Stimulated activated CD8-positive, alpha-beta memory T cell treated with anti-CD3 and anti-CD28 coated beads, Interleukin-12 subunit alpha, Interleukin-12 subunit beta, amount 100 ng/mL, for 1 hour (primary cell): ENCODE measurements around the gene SNED1.
"Not testable (repeated sequence)": the region's sequence is repeated elsewhere in the genome, so short reads cannot be mapped to it uniquely, and the experiment has no call there.

Source experiments
- DNase-seq: peaks from one replicate; pipeline ENCODE4 v3.0.0-alpha.2; 2020; ENCODE audit warnings: low read depth

Gene SNED1

GRCh38 chr2:241088376-241088775 lies 90.0 kb downstream of the SNED1 start:
- DNase-seq: no peak

GRCh38 chr2:241088791-241089732 lies 90.6 kb downstream of the SNED1 start:
- no peak for DNase-seq

GRCh38 chr2:241091201-241091600 lies 92.8 kb downstream of the SNED1 start:
- DNase-seq: no peak

GRCh38 chr2:241091734-241092445 lies 93.5 kb downstream of the SNED1 start:
- no peak for DNase-seq

GRCh38 chr2:241092677-241093076 lies 94.3 kb downstream of the SNED1 start:
- DNase-seq: no peak

- DNase-seq: not testable (repeated sequence)
Measured at GRCh38 chr2:241093133-241093781, 94.8 kb downstream of the SNED1 start.

- no peak for DNase-seq
Measured at GRCh38 chr2:241094172-241094571, 95.8 kb downstream of the SNED1 start.

- DNase-seq: no peak
Measured at GRCh38 chr2:241094924-241095420, 96.6 kb downstream of the SNED1 start.

- no peak for DNase-seq
Measured at GRCh38 chr2:241095594-241096290, 97.3 kb downstream of the SNED1 start.

- no peak for DNase-seq
Measured at GRCh38 chr2:241096979-241097378, 98.6 kb downstream of the SNED1 start.

GRCh38 chr2:241099246-241099645 lies 100.8 kb downstream of the SNED1 start:
- no peak for DNase-seq

- DNase-seq: peak; percentile 80
Measured at GRCh38 chr2:241102239-241102803, 103.9 kb downstream of the SNED1 start, which contains the start of gene MTERF4. MTERF4 (minus strand) TSS chr2:241102287; CDS start chr2:241102273, 14 bp downstream.

GRCh38 chr2:241103176-241103595 lies 104.8 kb downstream of the SNED1 start:
- DNase-seq: no peak

GRCh38 chr2:241104611-241105010 lies 106.2 kb downstream of the SNED1 start:
- DNase-seq: not testable (repeated sequence)

GRCh38 chr2:241105641-241106040 lies 107.2 kb downstream of the SNED1 start:
- no peak for DNase-seq

GRCh38 chr2:241107031-241107783 lies 108.8 kb downstream of the SNED1 start:
- DNase-seq: no peak

- DNase-seq: no peak
Measured at GRCh38 chr2:241108271-241109209, 110.1 kb downstream of the SNED1 start.

GRCh38 chr2:241109210-241110088 lies 111.0 kb downstream of the SNED1 start:
- no peak for DNase-seq
